ENCODE measurements around the gene GRIN3B. TPM values are rescaled to one million over a fixed set of nuclear protein-coding genes. Genes with fewer than 3 reads are reported as not detected.

Gene GRIN3B
- total and polyA plus RNA-seq, 2 experiments from 2014 or later: 0.54 TPM; not detected in 1

- in situ Hi-C loops (cut with MboI): no loop called here
- no peak overlapping the region for H2AFZ ChIP-seq
Measured at GRCh38 chr19:1028062-1028926, 28.1 kb downstream of the GRIN3B start.

GRCh38 chr19:1032264-1032867 lies 32.1 kb downstream of the GRIN3B start:
- Histone ChIP-seq H3K4me3 (no peak overlapping the region), H3K9ac (no peak overlapping the region), H4K20me1 (ENCODE audit: insufficient read depth) (no peaks in the 10 kb centered on the region; the same call in 1 of the 2 replicates), H3K79me2 (ENCODE audit: insufficient read depth) (peaks cover 69% of the 10 kb centered on the region), H2AFZ (no peak overlapping the region), H3K4me2 (ENCODE audit: unreplicated experiment) (no peak overlapping the region), H3F3A (ENCODE audit: insufficient read depth) (peaks cover 4% of the 10 kb centered on the region), H3K27me3 (replicated peaks; ENCODE audit: insufficient read depth) (no peaks in the 10 kb centered on the region), H3K4me1 (ENCODE audit: insufficient read depth) (0 out of 2 replicates have a peak, but pooled peaks cover 8% of the 10 kb centered on the region), H3K9me3 (ENCODE audit: low read depth) (no peaks in the 10 kb centered on the region), H3K27ac (no peak overlapping the region), H3K36me3 (ENCODE audit: low read depth) (peaks cover 18% of the 10 kb centered on the region), H3K9me2 (ENCODE audit: insufficient read depth) (no peaks in the 10 kb centered on the region)
- in situ Hi-C loops (cut with MboI): no loop called here
- TF ChIP-seq EZH2phosphoT487 (IDR thresholded peaks at IDR 0.05; ENCODE audit: insufficient read depth, low read depth): no peak
- WGBS, 2 experiments (ENCODE audit: low coverage in 1 of 2, low lambda C conversion rate in 2 of 2, missing lambda C conversion rate in 2 of 2): 87 to 88% methylated on average over 20 of the region's 20 CpGs
- no peak for DNase-seq

More at GRCh38 chr19:1028062-1028926, 28.1 kb downstream of the GRIN3B start:
- peaks cover 71% of the 10 kb centered on the region for H3K79me2 ChIP-seq (ENCODE audit: insufficient read depth)
- peak overlapping the region; percentile 95 for H3K4me2 ChIP-seq (ENCODE audit: unreplicated experiment)
- H3K9me2 ChIP-seq (ENCODE audit: insufficient read depth): no peaks in the 10 kb centered on the region
- H4K20me1 ChIP-seq (ENCODE audit: insufficient read depth): no peaks in the 10 kb centered on the region; the same call in 1 of the 2 replicates
- peaks cover 17% of the 10 kb centered on the region for H3K36me3 ChIP-seq (ENCODE audit: low read depth)
- H3K4me1 ChIP-seq (ENCODE audit: insufficient read depth): 0 out of 2 replicates have a peak, but pooled peaks cover 8% of the 10 kb centered on the region
- peak overlapping the region; percentile 69 for H3K27ac ChIP-seq
- H3K9me3 ChIP-seq (ENCODE audit: low read depth): no peaks in the 10 kb centered on the region
- WGBS, 2 experiments (ENCODE audit: low coverage in 1 of 2, low lambda C conversion rate in 2 of 2, missing lambda C conversion rate in 2 of 2): 1 to 2% methylated on average over 41 to 57 of the region's 58 CpGs
- no peaks in the 10 kb centered on the region; the same call in 1 of the 2 replicates for H3F3A ChIP-seq (ENCODE audit: insufficient read depth)
- no peaks in the 10 kb centered on the region for H3K27me3 ChIP-seq (replicated peaks; ENCODE audit: insufficient read depth)
- peak overlapping the region; percentile 96 for H3K9ac ChIP-seq
- peak overlapping the region; percentile 90 for H3K4me3 ChIP-seq
- peak; percentile 95 for DNase-seq
- TF ChIP-seq EZH2phosphoT487 (IDR thresholded peaks at IDR 0.05; ENCODE audit: insufficient read depth, low read depth) (no peak), EZH2 (IDR thresholded peaks at IDR 0.05; ENCODE audit: insufficient read depth, poor library complexity, severe bottlenecking) (no peak)

DNA sequence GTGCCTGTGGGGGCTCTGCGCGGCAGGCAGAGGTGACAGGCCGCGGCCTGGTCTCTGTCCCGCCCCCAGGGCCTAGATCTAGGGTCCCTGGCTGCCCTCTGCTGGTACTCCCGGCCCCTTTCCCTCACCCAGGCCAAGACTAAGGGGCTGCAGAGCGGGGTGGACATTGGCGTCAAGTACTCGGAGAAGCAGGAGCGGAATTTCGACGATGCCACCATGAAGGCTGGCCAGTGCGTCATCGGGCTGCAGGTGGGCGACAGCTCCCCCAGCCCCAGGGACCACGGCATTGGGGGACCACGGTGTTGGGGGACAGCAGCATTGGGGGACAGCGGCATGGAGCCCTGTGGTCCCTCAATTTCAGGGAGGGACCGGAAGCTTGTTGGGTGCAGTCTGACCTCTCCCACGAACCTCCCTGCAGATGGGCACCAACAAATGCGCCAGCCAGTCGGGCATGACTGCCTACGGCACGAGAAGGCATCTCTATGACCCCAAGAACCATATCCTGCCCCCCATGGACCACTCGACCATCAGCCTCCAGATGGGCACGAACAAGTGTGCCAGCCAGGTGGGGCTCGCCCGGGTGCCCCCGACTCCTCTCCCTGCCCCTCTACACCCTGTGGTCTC lies 35.9 kb downstream of the GRIN3B start:
- no peak overlapping the region for H3K4me3 ChIP-seq
- TF ChIP-seq EZH2phosphoT487 (IDR thresholded peaks at IDR 0.05; ENCODE audit: insufficient read depth, low read depth) (no peak), EZH2 (IDR thresholded peaks at IDR 0.05; ENCODE audit: insufficient read depth, poor library complexity, severe bottlenecking) (no peak)
- peaks cover 32% of the 10 kb centered on the region for H3F3A ChIP-seq (ENCODE audit: insufficient read depth)
- in situ Hi-C loops (cut with MboI): no loop called here
- WGBS, 2 experiments (ENCODE audit: low coverage in 1 of 2, low lambda C conversion rate in 2 of 2, missing lambda C conversion rate in 2 of 2): 93 to 94% methylated on average over 25 to 27 of the region's 29 CpGs
- H3K27me3 ChIP-seq (replicated peaks; ENCODE audit: insufficient read depth): no peaks in the 10 kb centered on the region
- no peaks in the 10 kb centered on the region for H3K9me2 ChIP-seq (ENCODE audit: insufficient read depth)
- no peak overlapping the region for H3K4me2 ChIP-seq (ENCODE audit: unreplicated experiment)
- no peaks in the 10 kb centered on the region for H4K20me1 ChIP-seq (ENCODE audit: insufficient read depth)
- peaks cover 34% of the 10 kb centered on the region for H3K79me2 ChIP-seq (ENCODE audit: insufficient read depth)
- no peaks in the 10 kb centered on the region; the same call in 1 of the 2 replicates for H3K4me1 ChIP-seq (ENCODE audit: insufficient read depth)
- no peaks in the 10 kb centered on the region for H3K9me3 ChIP-seq (ENCODE audit: low read depth)
- H3K27ac ChIP-seq: no peak overlapping the region
- no peak overlapping the region for H2AFZ ChIP-seq
- DNase-seq: no peak
- H3K9ac ChIP-seq: no peak overlapping the region
- H3K36me3 ChIP-seq (ENCODE audit: low read depth): peaks cover 18% of the 10 kb centered on the region

GRCh38 chr19:1037621-1038064 lies 37.4 kb downstream of the GRIN3B start:
- H3K9ac ChIP-seq: no peak overlapping the region
- no peak for DNase-seq
- peaks cover 32% of the 10 kb centered on the region for H3F3A ChIP-seq (ENCODE audit: insufficient read depth)
- H2AFZ ChIP-seq: no peak overlapping the region
- peaks cover 7% of the 10 kb centered on the region for H3K36me3 ChIP-seq (ENCODE audit: low read depth)
- WGBS, 2 experiments (ENCODE audit: low coverage in 1 of 2, low lambda C conversion rate in 2 of 2, missing lambda C conversion rate in 2 of 2): 88% methylated on average over 22 of the region's 22 CpGs
- no peaks in the 10 kb centered on the region; the same call in 1 of the 2 replicates for H3K4me1 ChIP-seq (ENCODE audit: insufficient read depth)
- in situ Hi-C loops (cut with MboI): no loop called here
- no peaks in the 10 kb centered on the region for H3K9me2 ChIP-seq (ENCODE audit: insufficient read depth)
- no peaks in the 10 kb centered on the region for H3K9me3 ChIP-seq (ENCODE audit: low read depth)
- no peak overlapping the region for H3K4me3 ChIP-seq
- no peak overlapping the region for H3K27ac ChIP-seq
- TF ChIP-seq EZH2phosphoT487 (IDR thresholded peaks at IDR 0.05; ENCODE audit: insufficient read depth, low read depth) (no peak), EZH2 (IDR thresholded peaks at IDR 0.05; ENCODE audit: insufficient read depth, poor library complexity, severe bottlenecking) (no peak)
- H3K79me2 ChIP-seq (ENCODE audit: insufficient read depth): peaks cover 20% of the 10 kb centered on the region
- no peak overlapping the region for H3K4me2 ChIP-seq (ENCODE audit: unreplicated experiment)
- no peaks in the 10 kb centered on the region for H4K20me1 ChIP-seq (ENCODE audit: insufficient read depth)
- H3K27me3 ChIP-seq (replicated peaks; ENCODE audit: insufficient read depth): no peaks in the 10 kb centered on the region
